KOPT-K1 (cell line): Measurements from ENCODE around the gene UBALD2.
"Not testable (repeated sequence)": the region's sequence is repeated elsewhere in the genome, so short reads cannot be mapped to it uniquely, and the experiment has no call there.

ENCODE experiments used
- H3K27ac ChIP-seq: fragments of 200-600 bp; sonication (generic); 2 replicates; pipeline ENCODE4 v1.5.1; 2016; ENCODE audit warnings: antibody characterized with exemption, mild to moderate bottlenecking, low read depth, low read length; ENCODE audit not compliant: poor library complexity, severe bottlenecking
- H3K36me3 ChIP-seq: fragments of 200-600 bp; sonication (generic); 2 replicates; pipeline ENCODE4 v1.5.1; 2017; ENCODE audit warnings: antibody characterized with exemption, mild to moderate bottlenecking, low read length, moderate library complexity; ENCODE audit not compliant: insufficient read depth
- H3K9me3 ChIP-seq: fragments of 200-600 bp; sonication (generic); 2 replicates; pipeline ENCODE4 v1.5.1; 2017; ENCODE audit warnings: antibody characterized with exemption, low read length, mild to moderate bottlenecking; ENCODE audit not compliant: insufficient read depth, poor library complexity, severe bottlenecking

Gene UBALD2

GRCh38 chr17:76277300-76278267, 12.4 kb downstream of the UBALD2 start:
- peaks cover 13% of the 10 kb centered on the region; the same call in 1 of the 2 replicates for H3K36me3 ChIP-seq
- H3K9me3 ChIP-seq = no peaks in the 10 kb centered on the region
- H3K27ac ChIP-seq = no peak overlapping the region

GRCh38 chr17:76278268-76278908, 13.2 kb downstream of the UBALD2 start:
- Histone ChIP-seq H3K36me3 (peaks cover 6% of the 10 kb centered on the region; the same call in 1 of the 2 replicates), H3K27ac (no peak overlapping the region)

GRCh38 chr17:76278952-76279741, 14.0 kb downstream of the UBALD2 start:
- Histone ChIP-seq H3K27ac (no peak overlapping the region), H3K36me3 (no peaks in the 10 kb centered on the region)

More at GRCh38 chr17:76278268-76278908, 13.2 kb downstream of the UBALD2 start:
- no peaks in the 10 kb centered on the region for H3K9me3 ChIP-seq

GRCh38 chr17:76279742-76280287, 14.7 kb downstream of the UBALD2 start:
- no peak overlapping the region for H3K27ac ChIP-seq
- no peaks in the 10 kb centered on the region for H3K9me3 ChIP-seq
- no peaks in the 10 kb centered on the region for H3K36me3 ChIP-seq

More at GRCh38 chr17:76278952-76279741, 14.0 kb downstream of the UBALD2 start:
- no peaks in the 10 kb centered on the region for H3K9me3 ChIP-seq

GRCh38 chr17:76280650-76281049, 15.5 kb downstream of the UBALD2 start:
- Histone ChIP-seq H3K36me3 (no peaks in the 10 kb centered on the region), H3K27ac (no peak overlapping the region), H3K9me3 (no peaks in the 10 kb centered on the region)

GRCh38 chr17:76281573-76282371, 16.6 kb downstream of the UBALD2 start:
- H3K9me3 ChIP-seq = no peaks in the 10 kb centered on the region
- H3K27ac ChIP-seq = no peak overlapping the region
- no peaks in the 10 kb centered on the region for H3K36me3 ChIP-seq

GRCh38 chr17:76292567-76292966, 27.4 kb downstream of the UBALD2 start:
- Histone ChIP-seq H3K36me3 (peaks cover 39% of the 10 kb centered on the region; the same call in 1 of the 2 replicates), H3K27ac (no peak overlapping the region), H3K9me3 (no peaks in the 10 kb centered on the region)

- H3K36me3 ChIP-seq = peaks cover 39% of the 10 kb centered on the region; the same call in 1 of the 2 replicates
- H3K9me3 ChIP-seq = no peaks in the 10 kb centered on the region
- no peak overlapping the region for H3K27ac ChIP-seq
These were observed 28.0 kb downstream of the UBALD2 start for GRCh38 chr17:76293106-76293505.

- H3K9me3 ChIP-seq = no peaks in the 10 kb centered on the region
- H3K36me3 ChIP-seq = peaks cover 25% of the 10 kb centered on the region; the same call in 1 of the 2 replicates
- H3K27ac ChIP-seq = no peak overlapping the region
These were observed 31.0 kb downstream of the UBALD2 start for GRCh38 chr17:76296186-76296585.

- Histone ChIP-seq H3K27ac (no peak overlapping the region), H3K9me3 (no peaks in the 10 kb centered on the region), H3K36me3 (peaks cover 18% of the 10 kb centered on the region; the same call in 1 of the 2 replicates)
These were observed 31.7 kb downstream of the UBALD2 start for GRCh38 chr17:76296889-76297288.

- Histone ChIP-seq H3K27ac (no peak overlapping the region), H3K36me3 (peaks cover 14% of the 10 kb centered on the region; the same call in 1 of the 2 replicates), H3K9me3 (no peaks in the 10 kb centered on the region)
These were observed 32.3 kb downstream of the UBALD2 start for GRCh38 chr17:76297436-76297835.

GRCh38 chr17:76304226-76305134, 39.3 kb downstream of the UBALD2 start:
- Histone ChIP-seq H3K27ac (no peak overlapping the region), H3K36me3 (peaks cover 25% of the 10 kb centered on the region; the same call in 1 of the 2 replicates), H3K9me3 (no peaks in the 10 kb centered on the region)

GRCh38 chr17:76305135-76305454, 39.9 kb downstream of the UBALD2 start:
- not testable (repeated sequence) for H3K9me3 ChIP-seq, H3K27ac ChIP-seq
- H3K36me3 ChIP-seq = peaks cover 29% of the 10 kb centered on the region
